AG09309 (cell line): ENCODE data around the gene ARL2.

ENCODE experiments used
- DNase-seq: peaks from one replicate; pipeline ENCODE4 v3.0.0-alpha.2; 2010; ENCODE audit warnings: low read depth
- H3K4me3 ChIP-seq: 2 replicates; pipeline ENCODE4 v1.5.1; 2011; ENCODE audit warnings: mild to moderate bottlenecking, low read depth, low read length, moderate library complexity; ENCODE audit not compliant: control insufficient read depth
- CTCF ChIP-seq: IDR thresholded peaks from 2 replicates; pipeline ENCODE4 v1.5.1; 2011; ENCODE audit warnings: mild to moderate bottlenecking, low read depth, low read length, inconsistent platforms; ENCODE audit not compliant: insufficient read depth, control insufficient read depth; ENCODE audit errors: missing control alignments

The ARL2 gene

GRCh38 chr11:65034423-65034822, 20.5 kb downstream of the ARL2 start:
- no peak overlapping the region for H3K4me3 ChIP-seq
- no peak for DNase-seq
- no peak for TF ChIP-seq CTCF

- DNase-seq: no peak
- no peak for TF ChIP-seq CTCF
Measured at GRCh38 chr11:65035579-65035978, 21.6 kb downstream of the ARL2 start.

GRCh38 chr11:65036931-65037330, 23.0 kb downstream of the ARL2 start:
- no peak overlapping the region for H3K4me3 ChIP-seq
- DNase-seq: no peak
- TF ChIP-seq CTCF: no peak

More at GRCh38 chr11:65035579-65035978, 21.6 kb downstream of the ARL2 start:
- no peak overlapping the region for H3K4me3 ChIP-seq

- DNase-seq: no peak
- TF ChIP-seq CTCF: no peak
- peak overlapping the region; percentile 69 for H3K4me3 ChIP-seq
Measured at GRCh38 chr11:65040520-65040846, 26.5 kb downstream of the ARL2 start.

- peak within 1 kb of the TSS; percentile 69 for H3K4me3 ChIP-seq
- peak; percentile 64 for DNase-seq
- no peak for TF ChIP-seq CTCF
Measured at GRCh38 chr11:65040847-65041622, 27.1 kb downstream of the ARL2 start, which contains the start of gene SAC3D1. Gene SAC3D1 (plus strand): TSS chr11:65041210. CDS start chr11:65041293, 83 bp downstream.

GRCh38 chr11:65042891-65043290, 28.9 kb downstream of the ARL2 start:
- no peak for DNase-seq
- H3K4me3 ChIP-seq: no peak overlapping the region
- no peak for TF ChIP-seq CTCF
